ENCODE data around the gene GADD45A.

- TF ChIP-seq POLR2A (IDR thresholded peaks at IDR 0.05), result no peak
- no peak for TF ChIP-seq CTCF (IDR thresholded peaks at IDR 0.05 in 8 of 11, conservative IDR thresholded peaks at IDR 0.05 in 3 of 11)
- TF ChIP-seq POLR2AphosphoS5 (IDR thresholded peaks at IDR 0.05), result no peak
These were observed 7.1 kb upstream of the GADD45A start for GRCh38 chr1:67677930-67678329.

All from spleen (tissue), 7 donors.